HL-60 (cell line): ENCODE data around the gene RNFT1.

ENCODE experiments used
- CTCF ChIP-seq: IDR thresholded peaks from one replicate; pipeline ENCODE4 v1.5.1; 2011; ENCODE audit warnings: low read length, control low read depth, inconsistent platforms; ENCODE audit not compliant: insufficient read depth
- POLR2AphosphoS5 ChIP-seq: IDR thresholded peaks from 2 replicates; pipeline ENCODE4 v1.6.1; 2012; ENCODE audit warnings: low read depth
- REST ChIP-seq: IDR thresholded peaks from 2 replicates; pipeline ENCODE4 v1.6.1; 2012; ENCODE audit warnings: low read depth; ENCODE audit not compliant: insufficient replicate concordance

- TF ChIP-seq CTCF = no peak
- no peak for TF ChIP-seq POLR2AphosphoS5
- no peak for TF ChIP-seq REST
These were observed 41.6 kb upstream of the RNFT1 start for GRCh38 chr17:60006160-60006559.
